ENCODE data around the gene NFE2L1.
A peak's percentile ranks its signal among the peaks of the same experiment; 100 is the strongest.
"Not testable (repeated sequence)": the region's sequence is repeated elsewhere in the genome, so short reads cannot be mapped to it uniquely, and the experiment has no call there.

Gene NFE2L1, protein sequence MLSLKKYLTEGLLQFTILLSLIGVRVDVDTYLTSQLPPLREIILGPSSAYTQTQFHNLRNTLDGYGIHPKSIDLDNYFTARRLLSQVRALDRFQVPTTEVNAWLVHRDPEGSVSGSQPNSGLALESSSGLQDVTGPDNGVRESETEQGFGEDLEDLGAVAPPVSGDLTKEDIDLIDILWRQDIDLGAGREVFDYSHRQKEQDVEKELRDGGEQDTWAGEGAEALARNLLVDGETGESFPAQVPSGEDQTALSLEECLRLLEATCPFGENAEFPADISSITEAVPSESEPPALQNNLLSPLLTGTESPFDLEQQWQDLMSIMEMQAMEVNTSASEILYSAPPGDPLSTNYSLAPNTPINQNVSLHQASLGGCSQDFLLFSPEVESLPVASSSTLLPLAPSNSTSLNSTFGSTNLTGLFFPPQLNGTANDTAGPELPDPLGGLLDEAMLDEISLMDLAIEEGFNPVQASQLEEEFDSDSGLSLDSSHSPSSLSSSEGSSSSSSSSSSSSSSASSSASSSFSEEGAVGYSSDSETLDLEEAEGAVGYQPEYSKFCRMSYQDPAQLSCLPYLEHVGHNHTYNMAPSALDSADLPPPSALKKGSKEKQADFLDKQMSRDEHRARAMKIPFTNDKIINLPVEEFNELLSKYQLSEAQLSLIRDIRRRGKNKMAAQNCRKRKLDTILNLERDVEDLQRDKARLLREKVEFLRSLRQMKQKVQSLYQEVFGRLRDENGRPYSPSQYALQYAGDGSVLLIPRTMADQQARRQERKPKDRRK

DNA sequence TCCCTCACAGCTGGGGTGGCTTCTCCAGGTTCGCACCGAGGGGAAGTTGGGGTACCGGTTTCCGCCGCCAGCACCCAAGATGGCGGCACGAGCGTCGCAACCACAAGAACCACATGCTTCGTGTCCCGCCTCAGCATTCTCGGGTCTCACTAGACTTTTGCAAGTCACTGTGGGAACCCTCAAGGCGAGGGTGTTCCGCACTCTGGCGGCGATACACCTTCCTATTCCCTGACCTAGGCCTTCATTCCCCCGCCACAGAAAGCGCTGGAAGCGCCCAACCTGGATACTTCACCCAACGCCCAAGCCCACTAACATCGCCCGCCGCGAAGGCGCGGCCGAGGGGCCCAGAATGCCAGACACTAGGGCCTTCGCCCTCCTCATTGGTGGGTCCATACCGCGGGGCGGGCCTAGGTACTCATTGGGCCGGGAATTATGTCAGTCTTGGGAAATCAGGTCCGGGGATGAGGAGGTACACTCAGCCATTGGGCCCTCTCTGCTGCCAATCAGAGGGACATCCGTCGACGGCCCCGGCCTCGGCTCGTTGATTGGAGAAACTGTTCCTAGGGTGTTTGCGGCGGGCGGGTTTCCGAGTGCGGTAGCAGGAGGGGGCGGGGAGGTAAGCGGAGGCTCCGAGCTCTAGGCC lies at the start of gene NFE2L1:
NFE2L1 (plus strand) TSS at position 619 of the 643 bp plus-strand sequence. CDS start 2,760 bp downstream, outside the sequence.
- peak; percentile 93 to 95 (median 94) for DNase-seq

DNA sequence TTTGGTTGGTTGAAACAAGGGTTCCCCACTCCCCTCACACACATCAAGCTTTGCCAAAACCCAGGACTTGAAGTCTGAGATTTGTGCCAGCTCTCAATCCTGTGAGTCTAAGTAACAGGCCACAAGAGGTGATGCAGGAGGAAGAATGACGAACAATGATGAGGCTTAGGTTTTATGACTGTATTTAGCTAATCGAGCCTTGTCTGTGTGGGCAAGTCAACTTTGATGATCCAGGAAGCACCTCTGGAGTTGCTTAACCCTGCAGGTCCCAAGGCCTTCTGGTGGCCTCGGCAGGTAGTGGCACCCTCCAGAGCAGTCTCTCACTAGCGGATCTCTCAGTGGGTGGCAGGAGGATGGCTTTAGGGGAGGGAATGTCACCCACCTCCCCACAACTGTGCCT lies 48.6 kb upstream of the NFE2L1 start:
- no peak for DNase-seq

DNA sequence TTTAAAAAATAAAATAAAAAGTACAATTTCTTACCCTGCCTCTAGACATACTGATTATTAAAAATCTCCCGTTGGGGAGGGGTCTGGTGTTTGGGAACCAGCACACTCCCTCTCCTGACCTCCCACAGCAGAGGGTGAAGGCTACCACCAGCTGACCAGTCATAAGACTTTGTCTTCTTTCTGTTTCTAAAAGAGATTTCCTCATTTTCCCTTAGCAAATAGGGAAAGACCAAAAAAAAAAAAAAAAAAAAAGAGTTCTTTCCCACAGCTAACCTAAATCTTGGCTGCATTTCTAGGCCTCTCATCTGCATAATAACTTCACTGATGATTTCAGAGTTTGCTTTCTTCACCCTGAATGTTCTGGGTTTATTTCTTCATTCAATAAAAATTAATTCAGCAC lies 47.0 kb upstream of the NFE2L1 start:
- DNase-seq, result no peak

DNA sequence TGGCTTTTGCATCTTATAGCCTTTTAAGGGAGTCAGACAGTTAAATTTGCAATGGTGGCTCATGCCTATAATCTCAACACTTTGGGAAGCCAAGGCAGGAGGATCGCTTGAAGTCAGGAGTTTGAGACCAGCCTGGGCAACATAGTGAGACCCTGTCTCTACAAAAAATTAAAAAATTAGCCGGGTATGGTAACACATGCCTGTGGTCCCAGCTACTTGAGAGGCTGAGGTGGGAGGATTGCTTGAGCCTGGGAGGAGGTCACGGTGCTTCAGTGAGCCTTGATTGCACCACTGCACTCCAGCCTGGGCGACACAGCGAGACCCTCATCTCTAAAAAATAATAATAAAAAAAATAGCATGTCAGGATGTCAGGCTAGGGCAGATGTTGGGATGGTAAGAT lies 46.5 kb upstream of the NFE2L1 start:
- DNase-seq, result not testable (repeated sequence)

DNA sequence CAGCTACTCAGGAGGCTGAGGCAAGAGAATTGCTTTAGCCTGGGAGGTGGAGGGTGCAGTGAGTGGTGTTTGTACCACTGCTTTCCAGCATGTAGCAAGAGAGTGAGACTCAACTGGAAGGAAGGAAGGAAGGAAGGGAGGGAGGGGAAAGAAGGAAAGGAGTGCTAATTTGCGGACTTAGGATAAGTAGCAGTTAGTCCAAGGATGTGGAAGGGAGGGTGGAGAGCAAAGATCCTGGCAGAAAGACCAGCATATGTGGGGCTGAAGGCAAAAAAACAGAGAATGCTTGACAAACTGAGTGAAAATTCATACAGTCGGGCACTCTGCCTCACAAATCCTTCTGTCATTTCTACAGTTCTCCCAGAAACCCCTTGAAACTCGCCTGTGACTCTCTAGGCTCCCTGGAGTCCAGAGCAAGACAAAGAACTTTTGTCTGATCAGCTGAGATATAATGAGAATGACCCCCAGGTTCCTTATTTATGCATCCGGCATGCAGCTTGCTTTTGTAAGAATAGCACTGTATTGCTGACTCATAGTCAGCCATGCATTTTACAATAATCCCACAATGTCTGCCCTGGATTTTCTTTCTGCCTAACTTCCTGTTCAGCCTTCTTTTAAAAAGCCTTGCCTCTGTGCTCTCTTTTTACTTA lies 45.8 kb upstream of the NFE2L1 start:
- no peak for DNase-seq

DNA sequence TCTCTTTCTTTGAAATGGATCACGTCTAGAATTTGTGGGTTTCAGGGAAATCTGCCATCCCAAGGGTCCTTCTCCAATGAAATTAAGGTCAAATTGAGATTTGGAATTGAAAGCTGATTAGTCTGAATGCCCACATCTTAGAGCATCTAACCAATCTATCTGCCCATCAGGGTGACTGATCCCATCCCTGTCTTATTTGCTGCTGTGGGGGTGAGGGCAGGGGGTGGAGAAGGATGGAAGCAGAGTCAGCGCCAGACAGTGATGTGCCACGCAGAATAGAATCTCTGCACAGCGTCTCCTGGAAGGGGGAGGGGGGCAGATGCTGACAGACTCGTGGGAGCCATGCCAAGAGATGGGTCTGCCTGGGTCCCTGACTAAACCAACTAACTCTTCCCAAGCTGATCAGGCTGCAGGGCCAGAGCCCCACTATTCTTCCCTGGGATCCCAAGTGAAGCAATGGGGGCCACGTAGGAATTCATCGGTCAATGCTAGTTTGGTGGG lies 45.2 kb upstream of the NFE2L1 start:
- no peak for DNase-seq

DNA sequence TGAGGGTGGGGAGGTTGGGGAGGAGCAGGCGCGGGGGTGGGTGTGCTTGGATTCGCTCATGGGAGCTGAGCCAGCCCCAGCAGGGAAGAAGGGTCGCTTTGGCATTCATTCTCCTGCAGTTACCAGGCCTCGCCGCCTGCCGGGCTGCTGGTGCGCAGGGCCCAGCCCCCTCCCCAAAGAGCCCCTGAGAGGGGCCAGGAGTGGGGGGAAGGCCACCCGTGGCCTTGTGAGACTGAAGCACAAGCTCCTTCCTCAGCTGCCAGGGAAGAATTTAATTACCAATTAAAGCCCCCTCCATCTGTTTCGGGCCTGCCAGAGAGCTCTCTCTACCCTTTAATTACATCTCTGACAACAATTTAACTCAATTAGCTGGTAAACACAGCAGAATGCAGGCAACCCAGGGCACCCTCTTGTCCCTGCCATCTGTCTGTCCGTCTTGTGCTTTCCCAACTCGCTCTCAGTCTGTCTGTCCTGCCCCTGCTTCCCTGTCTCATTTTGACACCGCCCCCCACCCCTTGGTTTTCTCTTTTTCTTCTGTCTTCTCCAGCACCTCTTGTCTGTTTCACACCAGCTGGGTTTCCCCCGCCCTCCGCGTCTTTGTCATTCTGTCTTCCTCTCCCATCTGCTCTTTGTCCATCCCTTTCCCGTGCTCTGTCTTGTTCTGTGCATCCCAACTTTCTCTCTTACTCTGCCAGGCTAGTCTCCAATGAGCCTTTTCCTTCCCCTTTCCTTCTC lies 44.6 kb upstream of the NFE2L1 start:
- no peak for DNase-seq

DNA sequence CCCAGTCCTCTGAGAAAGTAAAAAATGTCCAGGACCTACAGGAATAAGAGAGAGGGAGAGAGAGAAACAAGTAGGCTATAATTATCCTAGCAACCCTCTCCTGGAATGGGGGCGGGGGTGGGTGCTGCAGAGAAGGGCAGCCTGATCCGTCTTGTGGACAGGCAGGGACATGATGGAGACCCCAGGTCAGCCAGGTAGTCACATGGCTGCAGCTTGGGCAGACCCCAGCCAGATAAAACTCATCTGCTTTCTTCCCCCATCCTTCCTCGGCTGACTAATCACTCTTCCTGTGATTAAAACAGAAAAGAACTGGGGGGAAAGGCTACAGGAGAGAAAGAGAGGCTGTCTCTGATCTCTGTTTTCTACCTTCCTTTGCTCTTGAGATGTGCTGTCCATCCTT lies 43.2 kb upstream of the NFE2L1 start:
- DNase-seq, result no peak

DNA sequence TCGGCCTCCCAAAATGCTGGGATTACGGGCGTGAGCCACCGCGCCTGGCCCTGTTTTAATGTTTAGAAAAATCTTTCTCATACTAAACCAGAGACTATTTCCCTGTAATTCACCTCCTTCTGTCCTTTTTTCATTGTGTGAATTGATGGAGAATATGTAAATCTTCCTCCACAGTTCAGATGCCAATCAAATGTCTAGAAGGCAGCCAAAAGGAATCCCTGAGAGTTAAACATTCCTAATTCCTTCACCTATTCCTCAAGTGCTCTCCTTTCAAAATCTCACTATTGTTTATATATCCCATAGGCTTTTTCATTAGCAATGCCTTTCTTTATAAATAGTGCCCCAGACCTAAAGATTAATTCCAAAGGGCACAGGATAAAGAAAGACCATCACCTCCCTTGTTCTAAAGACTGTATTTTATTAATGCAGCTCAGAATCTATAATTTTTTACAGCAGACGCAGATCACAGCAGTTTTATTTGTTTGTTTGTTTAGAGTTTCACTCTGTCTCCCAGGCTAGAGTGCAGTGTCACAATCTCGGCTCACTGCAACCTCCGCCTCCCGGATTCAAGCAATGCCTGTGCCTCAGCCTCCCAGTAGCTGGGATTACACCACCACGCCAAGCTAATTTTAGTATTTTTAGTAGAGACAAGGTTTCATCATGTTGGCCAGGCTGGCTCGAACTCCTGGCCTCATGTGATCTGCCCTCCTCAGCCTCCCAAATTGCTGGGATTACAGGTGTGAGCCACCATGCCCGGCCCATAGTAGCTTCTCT lies 41.0 kb upstream of the NFE2L1 start:
- no peak for DNase-seq

DNA sequence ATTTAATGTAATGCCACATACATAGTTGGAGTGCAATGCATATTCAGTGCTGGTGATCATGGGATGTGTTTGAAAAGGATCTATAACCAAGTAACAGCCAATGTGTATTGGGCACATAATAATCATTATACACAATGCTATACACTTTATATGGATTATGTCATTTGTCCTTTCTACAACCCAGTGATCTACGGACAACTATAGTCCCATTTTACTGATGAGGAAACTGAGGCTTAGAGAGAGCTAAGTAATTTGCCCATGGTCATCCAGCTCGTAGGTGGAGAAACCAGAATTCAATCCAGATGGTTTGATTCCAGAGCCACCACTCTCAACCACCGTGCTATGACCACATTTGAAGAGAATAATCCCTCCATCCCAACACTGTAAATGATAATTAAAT lies 38.0 kb upstream of the NFE2L1 start:
- DNase-seq, result no peak

DNA sequence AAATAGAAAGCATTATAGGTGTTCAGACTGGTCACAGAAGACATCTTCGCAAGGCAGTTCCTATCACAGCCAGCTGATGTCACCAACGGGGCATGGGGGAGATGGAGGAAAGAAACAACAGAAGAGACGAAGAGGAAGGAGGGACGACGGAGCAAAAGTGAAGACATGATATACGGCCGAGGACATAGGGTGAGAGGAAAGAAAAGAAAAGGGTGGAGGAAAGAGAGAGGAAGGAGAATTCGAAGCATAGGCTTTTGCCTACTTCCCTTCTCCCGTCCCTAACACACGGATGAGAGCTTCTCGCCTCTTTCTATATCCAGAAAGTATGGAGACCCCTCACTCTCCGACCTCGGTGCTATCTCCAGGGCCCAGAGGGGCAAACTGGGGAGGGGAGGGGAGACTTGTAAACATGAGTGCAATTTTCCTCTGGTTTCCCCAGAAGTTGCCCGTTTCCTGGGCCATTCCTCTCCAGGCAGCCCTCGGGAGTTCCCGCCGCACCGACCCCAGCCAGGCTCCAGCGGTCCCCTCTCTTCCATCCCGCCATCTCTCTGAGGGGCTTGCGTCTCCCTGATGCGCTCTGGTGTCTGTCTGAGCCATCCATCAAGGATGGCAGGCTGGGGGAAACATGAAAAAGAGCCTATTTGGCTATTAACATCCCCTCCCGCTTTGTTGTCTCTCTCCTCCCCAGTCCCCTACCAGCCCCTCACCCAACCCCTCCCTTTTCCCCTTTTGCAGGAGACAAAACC lies 36.6 kb upstream of the NFE2L1 start:
- peak in 1 of 4 experiments; percentile 8 for DNase-seq

DNA sequence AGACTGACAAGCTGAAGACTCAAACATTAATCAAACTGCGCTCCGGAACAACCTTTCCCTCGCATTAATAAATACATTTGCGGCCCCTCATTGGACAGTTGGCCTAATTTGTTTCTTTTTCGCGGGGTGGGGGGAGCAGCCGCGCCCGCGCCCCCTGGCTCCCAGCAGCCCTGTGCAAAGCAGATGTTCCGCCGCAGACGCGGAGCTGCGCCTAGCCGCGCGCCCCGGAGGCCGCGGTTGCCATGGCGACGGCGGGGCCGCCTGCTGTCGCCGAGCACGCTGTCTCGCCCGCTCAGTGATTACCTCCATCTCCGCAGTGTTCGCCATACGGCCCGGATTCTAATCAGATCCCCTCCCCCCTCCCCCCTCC lies 36.0 kb upstream of the NFE2L1 start:
- DNase-seq, result peak in 2 of 4 experiments; percentile 21 to 51

DNA sequence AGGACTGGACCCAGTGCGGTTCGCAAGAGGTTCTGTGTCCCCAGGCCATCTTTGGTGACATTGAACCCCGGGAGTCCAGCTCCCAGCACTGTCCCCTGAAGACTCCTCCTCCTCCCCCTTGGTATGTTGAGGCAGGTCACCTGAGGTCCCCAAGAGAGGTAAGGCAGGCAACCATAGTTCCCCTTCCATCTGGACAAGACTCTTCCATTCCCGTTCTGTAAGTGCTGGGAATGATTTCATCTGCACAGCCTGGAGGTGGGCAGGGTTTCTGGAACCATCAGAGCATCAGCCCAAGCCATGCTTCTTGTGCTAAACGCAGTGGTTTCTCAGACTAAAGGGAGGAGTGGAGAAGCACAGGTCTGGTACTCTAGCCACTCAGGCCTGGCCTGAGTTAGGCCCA lies 35.5 kb upstream of the NFE2L1 start:
- no peak for DNase-seq

DNA sequence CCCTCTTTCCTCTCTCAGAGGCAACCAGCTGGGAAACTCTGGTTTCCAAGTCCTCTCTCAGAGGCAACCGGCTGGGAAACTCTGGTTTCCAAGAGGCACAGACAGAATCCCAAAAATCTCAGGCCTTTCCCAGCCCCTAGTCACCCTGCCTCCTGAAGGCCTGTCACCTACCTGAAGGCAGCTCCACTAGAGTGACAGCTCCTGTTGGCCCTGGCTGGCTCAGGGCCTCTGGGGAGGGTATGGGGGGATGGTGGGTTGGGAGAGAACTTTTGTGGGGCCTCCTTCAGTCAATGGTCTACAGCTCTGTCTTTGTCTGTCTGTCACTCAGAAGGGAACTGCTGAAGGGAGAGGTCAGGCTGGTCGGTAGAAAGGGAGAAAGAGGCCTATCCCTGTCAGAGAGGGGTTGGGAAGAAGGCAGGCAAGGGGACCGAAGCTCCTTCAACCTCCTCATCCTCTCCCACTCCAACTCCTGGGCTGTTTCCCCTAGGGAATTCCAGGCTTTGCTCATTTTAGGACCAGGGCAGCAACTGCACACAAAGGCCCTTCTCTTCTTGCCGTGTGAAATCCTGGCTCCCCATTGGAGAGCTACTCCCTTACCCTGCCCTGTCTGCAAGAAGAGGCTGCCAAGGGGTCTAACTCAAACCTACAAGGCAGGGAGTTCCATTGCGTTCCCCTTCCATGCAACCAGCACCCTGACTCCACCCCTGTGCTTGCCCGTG lies 34.1 kb upstream of the NFE2L1 start:
- DNase-seq, result no peak

DNA sequence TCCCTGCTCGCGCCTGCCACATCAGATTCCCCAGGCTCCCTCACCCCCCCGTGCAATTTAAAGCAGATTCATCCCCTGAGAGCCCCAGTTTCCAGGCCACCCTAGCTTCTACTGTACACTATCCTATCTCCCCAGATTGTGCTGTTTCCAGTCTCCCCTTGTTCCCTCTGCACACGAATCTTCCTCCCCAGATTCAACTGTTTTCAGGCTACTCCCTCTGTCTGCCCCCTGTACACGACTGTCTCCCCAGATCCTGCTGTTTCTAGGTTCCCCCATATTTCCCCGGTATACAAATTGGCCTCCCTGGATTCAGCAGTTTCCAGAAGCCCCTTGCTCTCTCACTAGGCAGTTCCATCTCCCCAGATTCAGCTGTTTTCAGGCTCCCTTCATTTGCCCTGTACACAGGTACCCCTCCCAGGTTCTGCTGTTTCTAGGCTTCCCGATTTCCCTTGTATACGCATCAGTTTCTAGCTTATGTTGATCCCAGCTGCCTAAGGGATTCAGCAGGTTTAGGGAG lies 33.5 kb upstream of the NFE2L1 start:
- DNase-seq, result no peak

DNA sequence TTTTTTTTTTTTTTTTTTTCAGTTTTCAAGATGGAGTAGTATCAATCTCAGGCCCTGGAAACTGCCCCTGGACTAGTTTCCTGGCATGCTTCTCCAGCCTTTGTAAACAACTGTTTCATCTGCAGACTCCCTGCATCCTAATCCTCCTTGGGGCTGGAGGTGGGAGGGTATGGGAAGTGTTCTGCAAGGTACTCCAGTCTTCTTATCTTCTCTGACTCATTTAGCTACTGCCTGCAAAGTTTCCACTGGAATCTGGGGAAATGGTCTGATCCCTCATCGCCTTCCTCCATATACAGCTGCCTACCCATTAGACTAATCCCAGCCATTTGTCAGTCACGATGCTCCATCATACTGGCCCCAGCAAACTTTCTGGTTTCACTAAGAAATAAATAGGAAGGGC lies 32.0 kb upstream of the NFE2L1 start:
- DNase-seq, result no peak

DNA sequence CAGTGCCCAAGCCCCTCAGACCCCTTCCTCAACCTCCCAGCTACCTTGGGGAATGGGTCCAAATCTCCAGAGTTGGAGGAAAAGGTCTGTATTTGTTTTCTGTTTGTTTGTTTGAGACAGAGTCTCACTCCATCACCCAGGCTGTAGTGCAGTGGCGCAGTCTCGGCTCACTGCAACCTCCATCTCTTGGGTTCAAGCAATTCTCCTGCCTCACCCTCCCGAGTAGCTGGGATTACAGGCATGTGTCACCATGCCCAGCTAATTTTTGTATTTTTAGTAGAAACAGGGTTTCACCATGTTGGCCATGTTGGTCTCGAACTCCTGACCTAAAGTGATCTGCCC lies 30.4 kb upstream of the NFE2L1 start:
- not testable (repeated sequence) for DNase-seq

DNA sequence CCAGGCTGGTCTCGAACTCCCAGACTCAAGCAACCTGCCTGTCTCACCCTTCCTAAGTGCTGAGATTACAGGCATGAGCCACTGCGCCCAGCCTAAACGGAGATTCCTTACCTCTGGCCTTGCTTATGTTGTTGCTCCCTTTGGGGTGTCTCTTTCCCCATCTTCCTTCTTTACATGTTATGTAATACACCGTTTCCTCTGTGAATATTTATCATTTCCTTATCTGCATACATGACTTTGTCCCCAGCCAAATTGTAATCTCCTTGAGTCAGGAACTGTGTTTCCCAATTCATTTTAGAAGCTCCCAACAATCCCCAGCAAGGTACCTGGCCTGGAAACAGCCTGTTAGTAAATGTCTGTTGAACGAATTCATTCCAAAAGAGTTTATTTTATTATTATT lies 26.2 kb upstream of the NFE2L1 start:
- DNase-seq, result no peak

DNA sequence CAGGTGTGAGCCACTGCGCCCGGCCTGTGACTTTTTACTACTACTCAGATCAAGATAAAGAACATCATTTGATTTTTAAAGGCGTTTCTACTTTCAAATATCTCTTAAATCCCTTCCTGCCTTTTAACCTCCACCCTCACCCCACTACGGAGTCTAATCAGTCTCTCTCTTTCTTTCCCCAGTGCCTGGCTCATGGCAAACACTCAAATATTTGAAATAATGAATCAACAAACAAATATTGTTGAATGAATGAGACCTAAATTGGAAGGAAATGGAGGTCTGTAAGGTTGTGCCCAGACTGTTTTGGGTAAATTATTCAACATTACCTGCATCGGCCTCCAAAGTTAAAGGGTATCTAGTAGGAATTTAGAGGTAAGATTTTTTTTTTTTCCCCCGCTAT lies 25.3 kb upstream of the NFE2L1 start:
- DNase-seq, result no peak
